Measurements from ENCODE around the gene EXOSC3.
"Not testable (repeated sequence)": the region's sequence is repeated elsewhere in the genome, so short reads cannot be mapped to it uniquely, and the experiment has no call there.

The EXOSC3 gene

DNA sequence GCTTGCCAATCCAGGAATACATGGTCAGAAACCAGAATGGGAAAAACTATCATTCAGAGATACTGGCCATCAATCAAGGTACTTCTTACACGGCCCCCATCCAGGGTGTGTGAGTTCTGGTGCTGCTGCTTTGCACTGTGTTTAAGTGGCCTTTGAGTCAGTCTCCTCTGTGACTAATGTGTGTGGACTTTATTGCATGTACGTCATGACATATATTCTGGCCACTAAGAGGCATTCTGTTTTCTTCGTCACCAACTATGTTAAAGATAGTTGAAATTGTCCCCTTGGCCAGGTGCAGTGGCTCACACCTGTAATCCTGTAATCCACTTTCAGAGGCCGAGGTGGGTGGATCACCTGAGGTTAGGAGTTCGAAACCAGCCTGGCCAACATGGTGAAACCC is 8.5 kb downstream of the EXOSC3 start:
- no peak for DNase-seq (ENCODE audit: low read depth in 3 of 3, low spot score in 1 of 3)

DNA sequence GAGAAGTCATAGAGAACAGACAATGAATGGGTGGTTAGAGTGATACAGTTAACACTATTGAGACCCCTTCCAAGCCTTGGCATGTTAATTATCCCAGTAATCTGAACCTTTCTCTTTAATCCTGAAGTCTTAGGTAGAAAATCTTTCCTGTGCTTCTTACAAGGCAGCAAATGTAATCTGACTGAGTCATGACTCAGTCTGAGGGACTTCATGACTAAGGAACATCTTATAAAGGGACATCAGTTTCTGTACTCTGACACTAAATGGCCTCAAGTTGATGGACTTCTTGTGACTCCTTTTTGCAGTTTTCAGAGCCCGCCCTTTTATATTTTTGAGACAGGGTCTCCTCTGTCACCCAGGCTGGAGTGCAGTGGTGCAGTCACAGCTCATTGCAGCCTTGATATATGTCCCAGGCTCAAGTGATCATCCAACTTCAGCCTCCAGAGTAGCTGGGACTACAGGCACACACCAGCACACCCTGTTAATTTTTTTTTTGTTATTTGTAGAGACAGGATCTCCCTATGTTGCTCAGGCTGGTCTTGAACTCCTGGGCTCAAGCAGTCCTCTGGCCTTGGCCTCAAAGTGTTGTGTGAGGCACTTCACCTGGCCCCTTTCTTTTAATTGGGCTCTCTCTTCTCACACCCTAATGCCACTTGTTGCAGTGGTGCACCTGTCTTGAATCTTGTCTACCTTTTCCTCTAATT is 9.5 kb downstream of the EXOSC3 start:
- DNase-seq (ENCODE audit: low read depth in 3 of 3, low spot score in 1 of 3) = no peak

DNA sequence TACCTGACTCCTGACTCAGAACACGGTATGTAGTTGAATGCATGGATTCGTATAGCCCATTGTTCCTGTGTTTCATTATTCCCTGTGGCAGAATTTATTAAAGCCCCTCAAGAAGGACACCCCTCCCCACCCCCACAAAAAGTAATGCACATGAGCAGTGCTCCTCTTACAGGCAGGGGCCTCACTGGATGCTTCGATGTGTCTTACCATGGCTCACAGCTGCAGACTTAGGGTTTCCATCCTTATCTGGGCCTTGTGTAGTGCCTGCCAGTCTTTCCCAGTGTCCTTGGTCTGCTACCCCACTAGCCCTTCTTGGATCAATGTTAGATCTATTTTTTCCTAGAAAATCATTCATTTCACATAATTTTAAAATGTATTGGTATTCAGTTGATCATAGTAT is 14.9 kb downstream of the EXOSC3 start:
- DNase-seq (ENCODE audit: low read depth in 3 of 3, low spot score in 1 of 3) = no peak

GRCh38 chr9:37769306-37769705 is 15.6 kb downstream of the EXOSC3 start:
- DNase-seq (ENCODE audit: low read depth in 3 of 3, low spot score in 1 of 3) = no peak

- not testable (repeated sequence) for DNase-seq (ENCODE audit: low read depth in 3 of 3, low spot score in 1 of 3)
These were observed 19.6 kb downstream of the EXOSC3 start for GRCh38 chr9:37765263-37765662.

- no peak for DNase-seq (ENCODE audit: low read depth in 3 of 3, low spot score in 1 of 3)
These were observed 23.4 kb downstream of the EXOSC3 start for GRCh38 chr9:37761511-37761910.

DNA sequence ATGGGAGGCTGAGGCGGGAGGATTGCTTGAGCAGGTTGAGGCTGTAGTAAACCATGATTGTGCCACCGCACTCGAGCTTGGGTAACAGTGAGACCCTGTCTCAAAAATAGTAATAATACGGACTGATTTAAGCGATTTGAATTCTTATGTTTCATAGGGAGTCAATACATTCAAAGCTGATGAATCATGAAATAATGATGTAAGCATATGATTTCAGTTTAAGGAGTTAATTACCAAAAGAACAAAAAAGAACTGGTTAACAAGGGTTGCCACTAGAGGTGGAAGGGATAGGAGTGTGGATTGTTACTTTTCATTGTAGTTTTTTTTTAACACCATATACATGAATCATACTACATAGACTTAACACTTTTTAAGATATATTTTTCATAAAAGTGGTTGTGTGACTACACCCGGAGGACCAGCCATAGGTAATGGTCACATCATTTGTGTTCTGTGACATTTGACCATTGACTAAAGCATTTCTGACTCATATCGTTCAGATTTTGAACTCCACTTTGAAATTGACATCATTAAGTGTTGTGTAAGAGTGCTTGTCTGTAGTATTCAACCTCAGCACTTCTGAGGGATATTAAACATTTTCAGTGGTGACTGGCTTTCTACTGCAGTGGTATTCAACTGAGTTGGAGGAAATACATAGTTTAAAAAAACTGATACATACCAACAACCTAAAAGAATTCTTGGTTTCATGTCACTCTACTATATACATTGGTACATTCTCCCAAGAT is 24.3 kb downstream of the EXOSC3 start:
- no peak for DNase-seq (ENCODE audit: low read depth in 3 of 3, low spot score in 1 of 3)

- DNase-seq (ENCODE audit: low read depth in 3 of 3, low spot score in 1 of 3) = no peak
These were observed 26.1 kb downstream of the EXOSC3 start for GRCh38 chr9:37758747-37759146.

GRCh38 chr9:37753489-37754190 is 31.2 kb downstream of the EXOSC3 start, which contains the start of gene TRMT10B:
TSS of gene TRMT10B (plus strand) at chr9:37753805. CDS start at chr9:37761932, 8,127 bp downstream.
- DNase-seq (ENCODE audit: low read depth in 3 of 3, low spot score in 1 of 3) = peak; percentile 8 to 65 (median 44)

GRCh38 chr9:37752642-37753488 is 32.0 kb downstream of the EXOSC3 start:
- DNase-seq (ENCODE audit: low read depth in 3 of 3, low spot score in 1 of 3) = no peak

GRCh38 chr9:37752112-37752511 is 32.8 kb downstream of the EXOSC3 start:
- not testable (repeated sequence) for DNase-seq (ENCODE audit: low read depth in 3 of 3, low spot score in 1 of 3)

GRCh38 chr9:37751704-37752103 is 33.2 kb downstream of the EXOSC3 start:
- not testable (repeated sequence) for DNase-seq (ENCODE audit: low read depth in 3 of 3, low spot score in 1 of 3)

DNA sequence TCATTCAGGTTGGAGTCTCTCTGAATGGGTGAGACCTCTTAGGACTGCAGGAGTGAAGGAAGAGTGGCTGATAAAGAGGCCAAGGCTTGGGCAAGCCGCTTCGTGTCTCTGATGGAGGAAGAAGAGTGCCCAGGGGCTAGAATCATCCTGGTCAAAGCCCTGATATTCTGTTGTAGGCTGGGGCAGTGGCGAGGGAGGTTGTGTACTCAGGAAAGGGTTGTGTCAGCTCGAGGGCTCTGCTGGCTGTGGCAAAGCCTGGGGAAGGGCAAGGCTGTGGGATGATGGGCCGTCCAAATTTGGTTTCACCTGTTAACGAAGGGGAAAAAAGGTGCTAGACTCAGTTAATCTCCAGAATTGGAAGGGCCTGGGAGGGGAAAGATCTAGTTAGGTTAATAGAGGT is 33.7 kb downstream of the EXOSC3 start:
- no peak for DNase-seq (ENCODE audit: low read depth in 3 of 3, low spot score in 1 of 3)

DNA sequence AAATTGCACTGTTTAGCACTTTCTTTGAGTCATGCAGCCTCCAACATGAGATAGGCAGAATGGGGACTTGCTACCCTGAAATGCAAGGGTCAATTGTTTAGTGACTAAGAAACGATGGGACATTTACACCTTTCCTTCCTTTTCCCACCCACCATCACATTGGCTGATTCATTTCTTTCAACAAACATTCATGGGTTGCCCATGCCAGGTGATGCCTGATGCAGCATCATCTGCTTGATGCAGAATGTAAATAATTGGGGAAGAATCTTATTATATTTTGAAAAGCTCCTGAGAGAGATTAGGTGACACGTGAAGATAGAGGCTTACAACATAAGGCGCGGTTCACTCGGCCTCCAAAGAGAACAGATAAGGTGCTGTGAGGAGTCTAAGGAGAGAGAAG is 35.7 kb downstream of the EXOSC3 start:
- no peak for DNase-seq (ENCODE audit: low read depth in 3 of 3, low spot score in 1 of 3)

GRCh38 chr9:37747271-37747753 is 37.6 kb downstream of the EXOSC3 start:
- peak in 2 of 3 donors; percentile 14 to 36 for DNase-seq (ENCODE audit: low read depth in 3 of 3, low spot score in 1 of 3)

DNA sequence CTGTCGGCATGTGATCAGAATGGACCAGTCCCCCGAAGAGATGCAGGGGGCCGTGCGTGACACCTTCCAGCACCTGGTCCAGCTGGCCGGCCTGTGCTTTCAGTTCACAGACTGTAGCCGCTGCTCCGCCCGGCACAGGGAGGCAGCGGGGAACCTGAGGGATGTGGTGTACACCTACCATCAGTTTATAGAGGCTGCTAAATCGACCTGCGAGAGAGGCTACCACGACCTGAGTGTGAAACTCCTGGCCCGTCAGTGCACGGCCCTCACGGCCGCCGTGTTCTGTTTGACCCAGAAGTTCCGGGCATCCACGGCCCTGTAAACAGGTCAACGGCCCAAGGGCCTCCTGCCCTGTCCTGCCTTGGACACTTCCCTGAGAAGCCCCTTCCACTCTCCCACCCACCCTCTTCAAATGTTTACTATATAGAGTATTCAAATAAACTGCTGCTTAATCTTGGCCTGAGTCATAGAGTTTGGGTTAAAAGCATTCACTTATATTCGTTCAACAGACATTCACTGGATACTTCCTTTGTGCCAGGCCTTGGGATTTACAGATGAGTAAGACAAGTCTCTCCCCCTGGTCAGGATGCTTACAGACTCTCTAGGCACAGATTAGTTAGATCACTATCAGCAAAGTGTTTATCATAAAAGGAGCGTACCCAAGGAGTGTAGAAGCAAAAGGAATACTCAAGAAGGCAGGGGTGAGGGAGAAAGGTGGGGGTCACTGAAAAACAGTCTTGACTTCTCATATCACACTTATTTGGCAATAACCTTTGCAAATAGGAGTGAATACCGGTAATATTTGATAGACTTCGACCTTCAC is 38.2 kb downstream of the EXOSC3 start:
- DNase-seq (ENCODE audit: low read depth in 3 of 3, low spot score in 1 of 3) = no peak

DNA sequence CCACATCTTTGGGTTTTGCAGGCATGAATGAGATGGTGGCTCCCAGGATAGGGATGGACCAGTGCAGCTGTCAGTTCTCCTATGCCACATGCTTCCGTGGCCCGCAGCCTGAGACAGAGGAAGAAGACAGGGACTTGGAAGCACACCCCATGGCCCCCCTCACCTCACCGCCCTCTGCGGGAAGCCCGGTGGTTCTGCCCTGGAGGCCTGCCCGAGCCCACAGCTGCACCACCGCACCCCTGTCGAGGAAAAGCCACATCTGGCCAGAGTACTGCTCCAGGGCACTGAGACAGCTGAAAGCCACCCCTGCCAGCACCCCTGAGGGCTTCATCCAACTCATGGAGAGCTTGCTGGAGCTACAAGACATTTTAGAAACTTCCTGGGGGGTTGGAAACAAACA is 38.9 kb downstream of the EXOSC3 start:
- DNase-seq (ENCODE audit: low read depth in 3 of 3, low spot score in 1 of 3) = no peak

DNA sequence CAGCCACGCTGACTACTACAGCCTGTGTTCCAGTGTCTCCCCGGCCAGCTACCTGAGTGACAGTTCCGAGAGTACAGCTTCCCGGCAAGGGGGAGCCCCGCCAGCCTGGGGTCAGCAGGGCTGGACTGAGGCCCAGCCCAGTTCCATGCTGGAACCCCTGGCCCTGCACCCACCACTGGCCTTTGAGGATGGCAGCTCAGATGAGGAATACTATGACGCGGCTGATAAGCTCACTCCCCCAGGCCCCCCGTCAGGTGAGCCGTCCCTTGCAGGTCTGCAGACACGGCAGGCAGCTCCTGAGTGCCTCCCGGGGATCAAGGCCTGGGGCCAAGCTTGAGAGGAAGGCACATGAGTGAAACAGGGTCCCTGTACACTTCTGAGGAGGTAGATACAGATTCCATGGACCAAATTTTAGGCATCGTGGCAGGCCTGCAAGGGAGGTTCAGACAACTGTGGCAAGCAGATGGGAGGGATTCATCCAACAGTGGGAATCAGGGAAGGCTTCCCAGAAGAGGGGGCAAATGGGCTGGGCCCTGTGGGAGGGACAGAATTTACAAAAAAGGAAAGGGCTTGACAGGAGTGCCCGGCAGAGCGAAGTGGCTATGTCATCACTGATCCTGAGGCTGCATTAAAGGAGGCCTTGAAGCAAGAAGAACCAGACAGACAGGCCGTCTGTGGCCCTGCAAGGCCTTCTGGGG is 44.1 kb downstream of the EXOSC3 start:
- no peak for DNase-seq (ENCODE audit: low read depth in 3 of 3, low spot score in 1 of 3)

GRCh38 chr9:37740128-37740527 is 44.7 kb downstream of the EXOSC3 start:
- no peak for DNase-seq (ENCODE audit: low read depth in 3 of 3, low spot score in 1 of 3)
